ENCODE data around the gene COBL. TPM values are rescaled to one million over a fixed set of nuclear protein-coding genes. Genes with fewer than 3 reads are reported as not detected.

Gene COBL
- total RNA-seq, 4 donors from 2014 or later: 14.3 to 19.3 (median 15.9) TPM

GRCh38 chr7:51150193-51150592 is 166.4 kb downstream of the COBL start:
- intact Hi-C loops (cut with DNase I): loop anchor here (10.0 kb wide), 2 partner anchors 675 to 1055 kb away; partner anchors contain the start of gene ZPBP

GRCh38 chr7:51148216-51148615 is 168.4 kb downstream of the COBL start:
- intact Hi-C loops (cut with DNase I): no loop called here
- no peaks in the 10 kb centered on the region for H3K27me3 ChIP-seq
- WGBS, 2 donors: 91 to 97% methylated on average over 6 of the region's 6 CpGs
- no peaks in the 10 kb centered on the region for H3K36me3 ChIP-seq
- no peaks in the 10 kb centered on the region for H3K9me3 ChIP-seq
- H3K4me3 ChIP-seq (replicated peaks in 1 of 3): no peak overlapping the region
- H3K27ac ChIP-seq: no peak overlapping the region
- TF ChIP-seq POLR2A (IDR thresholded peaks at IDR 0.05) (no peak), CTCF (IDR thresholded peaks at IDR 0.05) (no peak)
- H3K4me1 ChIP-seq: no peaks in the 10 kb centered on the region
- no peak for DNase-seq

More at GRCh38 chr7:51150193-51150592, 166.4 kb downstream of the COBL start:
- H3K4me1 ChIP-seq: no peaks in the 10 kb centered on the region
- no peaks in the 10 kb centered on the region for H3K9me3 ChIP-seq
- H3K4me3 ChIP-seq (replicated peaks in 1 of 3): no peak overlapping the region
- WGBS, 2 donors: 90 to 95% methylated on average over 3 of the region's 3 CpGs
- no peaks in the 10 kb centered on the region for H3K27me3 ChIP-seq
- H3K27ac ChIP-seq: no peak overlapping the region
- no peak for DNase-seq
- H3K36me3 ChIP-seq: no peaks in the 10 kb centered on the region
- no peak for TF ChIP-seq CTCF (IDR thresholded peaks at IDR 0.05)
- no peak for TF ChIP-seq POLR2A (IDR thresholded peaks at IDR 0.05)

- no peak overlapping the region for H3K27ac ChIP-seq
- no peak for TF ChIP-seq POLR2A (IDR thresholded peaks at IDR 0.05)
- TF ChIP-seq CTCF (IDR thresholded peaks at IDR 0.05): no peak
- H3K4me3 ChIP-seq (replicated peaks in 1 of 3): no peak overlapping the region
- no peaks in the 10 kb centered on the region for H3K36me3 ChIP-seq
- no peaks in the 10 kb centered on the region for H3K27me3 ChIP-seq
- H3K9me3 ChIP-seq: no peaks in the 10 kb centered on the region
- H3K4me1 ChIP-seq: no peaks in the 10 kb centered on the region
- no peak for DNase-seq
- intact Hi-C loops (cut with DNase I): no loop called here
- WGBS, 2 donors: 98 to 99% methylated on average over 7 of the region's 7 CpGs
These were observed 169.6 kb downstream of the COBL start for GRCh38 chr7:51146816-51147586.

- Histone ChIP-seq H3K27ac (no peak overlapping the region), H3K36me3 (no peaks in the 10 kb centered on the region), H3K27me3 (no peaks in the 10 kb centered on the region), H3K4me1 (no peaks in the 10 kb centered on the region), H3K4me3 (replicated peaks in 1 of 3) (no peak overlapping the region), H3K9me3 (no peaks in the 10 kb centered on the region)
- 69 to 74% methylated on average over 7 of the region's 7 CpGs for WGBS, 2 donors
- TF ChIP-seq CTCF (IDR thresholded peaks at IDR 0.05): no peak
- no peak for TF ChIP-seq POLR2A (IDR thresholded peaks at IDR 0.05)
- DNase-seq: no peak
- intact Hi-C loops (cut with DNase I): no loop called here
These were observed 172.4 kb downstream of the COBL start for GRCh38 chr7:51144178-51144577.

- no peaks in the 10 kb centered on the region for H3K9me3 ChIP-seq
- H3K4me1 ChIP-seq: no peaks in the 10 kb centered on the region
- no peak overlapping the region for H3K4me3 ChIP-seq (replicated peaks in 1 of 3)
- no peak for TF ChIP-seq POLR2A (IDR thresholded peaks at IDR 0.05)
- TF ChIP-seq CTCF (IDR thresholded peaks at IDR 0.05): no peak
- H3K27ac ChIP-seq: no peak overlapping the region
- intact Hi-C loops (cut with DNase I): no loop called here
- no peaks in the 10 kb centered on the region for H3K36me3 ChIP-seq
- DNase-seq: no peak
- no peaks in the 10 kb centered on the region for H3K27me3 ChIP-seq
- 73 to 76% methylated on average over 6 of the region's 6 CpGs for WGBS, 2 donors
These were observed 173.7 kb downstream of the COBL start for GRCh38 chr7:51142741-51143385.
